Measurements from ENCODE around the gene FUT1. TPM values are rescaled to one million over a fixed set of nuclear protein-coding genes. Genes with fewer than 3 reads are reported as not detected.

FUT1 gene
- total and polyA plus RNA-seq, 2 donors (not counting 3 experiments of a cell fraction or from before 2014, with no cell fraction given) = 1.9 to 4.8 TPM

- no peak for TF ChIP-seq MAX (IDR thresholded peaks at IDR 0.05; ENCODE audit: insufficient read depth, insufficient read length)
- TF ChIP-seq MYC (IDR thresholded peaks at IDR 0.05; ENCODE audit: low read depth, low read length) = no peak
- TF ChIP-seq GATA2 (IDR thresholded peaks at IDR 0.05; ENCODE audit: insufficient read depth, insufficient read length, low read depth, low read length) = no peak
- TF ChIP-seq POLR2A (IDR thresholded peaks at IDR 0.05; ENCODE audit: low read depth, low read length) = no peak
- TF ChIP-seq CTCF (IDR thresholded peaks at IDR 0.05; ENCODE audit: extremely low read depth in 1 of 2, insufficient read depth in 1 of 2, low read depth in 1 of 2, low read length in 2 of 2) = no peak
- TF ChIP-seq POLR2AphosphoS5 (IDR thresholded peaks at IDR 0.05; ENCODE audit: insufficient read depth, low read depth, low read length) = peak; percentile 92
- TF ChIP-seq FOS (IDR thresholded peaks at IDR 0.05; ENCODE audit: borderline replicate concordance, insufficient read depth, low read length) = peak; percentile 56
- TF ChIP-seq JUN (IDR thresholded peaks at IDR 0.05; ENCODE audit: borderline replicate concordance, insufficient read depth, insufficient read length, low read depth) = peak; percentile 93
- no peak for TF ChIP-seq EZH2 (IDR thresholded peaks at IDR 0.05; ENCODE audit: borderline replicate concordance, low read depth, low read length, severe bottlenecking)
- CTCF ChIA-PET = interaction anchor here (1.0 to 2.1 kb wide), 7 partner anchors 9 to 245 kb away, joined by 3 to 30 read pairs (median 11); partner anchors contain the start of genes CA11 and RASIP1
- Histone ChIP-seq H3K9me1 (replicated peaks; ENCODE audit: control insufficient read depth, extremely low read depth, insufficient read depth, low read length) (no peaks in the 10 kb centered on the region), H3K27ac (ENCODE audit: insufficient read depth, low read depth, low read length) (peak overlapping the region; percentile 97), H3K4me3 (replicated peaks in 1 of 3; ENCODE audit: insufficient read depth in 1 of 3, low read depth in 1 of 3, low read length in 3 of 3) (no peak overlapping the region), H3K36me3 (ENCODE audit: control insufficient read depth in 2 of 2, extremely low read depth in 1 of 2, insufficient read depth in 2 of 2, low read length in 2 of 2) (peaks cover 9 to 28% of the 10 kb centered on the region in 2 experiments), H3K9me3 (replicated peaks; ENCODE audit: control insufficient read depth, insufficient read depth, low read length) (no peaks in the 10 kb centered on the region), H3K27me3 (ENCODE audit: control insufficient read depth in 2 of 2, insufficient read depth in 2 of 2, low read length in 2 of 2) (no peaks in the 10 kb centered on the region), H3K4me2 (ENCODE audit: insufficient read depth, low read length) (peak overlapping the region; percentile 53), H2AFZ (ENCODE audit: low read depth, low read length) (peak overlapping the region; percentile 8), H3K9ac (replicated peaks; ENCODE audit: extremely low read depth, insufficient read depth, low read length) (peak overlapping the region; percentile 67), H4K20me1 (replicated peaks; ENCODE audit: control insufficient read depth, extremely low read depth, insufficient read depth, low read length) (no peaks in the 10 kb centered on the region), H3K79me2 (ENCODE audit: control insufficient read depth, insufficient read depth, low read length) (no peaks in the 10 kb centered on the region), H3K4me1 (ENCODE audit: control insufficient read depth, extremely low read depth, insufficient read depth, low read length) (peaks cover 33% of the 10 kb centered on the region)
- FAIRE-seq (peak; percentile 99), DNase-seq (ENCODE audit: low read depth, low spot score) (peak; percentile 100)
- intact Hi-C loops (cut with micrococcal nuclease) (loop anchor here (1.0 kb wide), 3 partner anchors 11 to 50 kb away; no protein-coding TSS in a partner anchor), dilution Hi-C loops (cut with MboI; ENCODE audit: extremely low pct_ligation_motif_present, low sequenced_read_pairs) (no loop called here)
- BruUV-seq (replicated peaks) = TSS peak; percentile 49
- POLR2A ChIA-PET = interaction anchor here (0.6 to 1.7 kb wide), 8 partner anchors 9 to 106 kb away, joined by 3 to 8 read pairs (median 3); partner anchors contain the start of genes RPL18 and SPHK2
Measured at GRCh38 chr19:48724796-48725753, 27.4 kb downstream of the FUT1 start.
